T1000 (cell line): Measurements from ENCODE around the gene PRR13.
"Not testable (repeated sequence)": the region's sequence is repeated elsewhere in the genome, so short reads cannot be mapped to it uniquely, and the experiment has no call there.

Experiments used
- DNase-seq: peaks from one replicate; lab custom pipeline; 2025; ENCODE audit warnings: mixed read lengths; lab: John Stamatoyannopoulos, UW

Gene PRR13, protein sequence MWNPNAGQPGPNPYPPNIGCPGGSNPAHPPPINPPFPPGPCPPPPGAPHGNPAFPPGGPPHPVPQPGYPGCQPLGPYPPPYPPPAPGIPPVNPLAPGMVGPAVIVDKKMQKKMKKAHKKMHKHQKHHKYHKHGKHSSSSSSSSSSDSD

DNA sequence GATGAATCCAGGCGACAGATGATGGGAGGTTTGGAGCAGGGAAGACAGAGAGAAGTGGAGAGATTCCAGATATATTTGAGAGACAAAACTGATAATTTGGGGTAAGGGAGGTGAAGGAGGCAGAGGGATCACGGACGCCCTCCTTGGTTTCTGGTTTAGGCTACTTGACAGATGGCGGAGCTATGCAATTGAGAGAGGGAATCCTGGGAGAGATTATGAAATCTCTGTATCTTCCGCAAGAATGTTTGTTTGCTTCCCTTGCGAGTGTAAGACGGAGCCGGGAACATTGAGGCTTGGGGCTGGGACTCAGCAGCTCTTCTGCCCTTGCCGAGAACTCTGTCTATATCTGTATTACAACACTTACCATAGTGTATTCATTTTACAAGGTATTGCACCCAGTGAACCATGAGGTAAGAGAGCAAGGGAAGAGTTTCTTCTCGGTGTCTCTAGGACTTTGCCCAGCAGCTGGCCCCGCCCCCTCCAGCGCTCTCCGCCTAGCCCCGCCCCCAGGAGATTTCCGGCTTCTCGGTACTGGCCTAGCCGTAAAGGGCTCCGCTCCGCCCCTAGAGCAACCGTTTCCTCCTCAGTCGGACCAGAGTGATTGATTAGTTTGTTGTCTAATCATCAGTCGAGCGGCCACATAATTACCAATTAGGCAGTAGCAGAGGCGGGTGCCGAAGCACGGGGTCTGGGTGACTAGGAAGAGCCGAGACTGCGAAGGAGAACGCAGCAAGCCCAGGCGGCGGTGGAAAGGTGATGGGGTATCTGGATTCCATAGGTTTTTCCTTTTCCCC is at the start of gene PRR13:
TSS of gene PRR13 (plus strand) at position 695 of the 794 bp plus-strand sequence. CDS start 981 bp downstream, outside the sequence.
- peak; percentile 98 for DNase-seq

DNA sequence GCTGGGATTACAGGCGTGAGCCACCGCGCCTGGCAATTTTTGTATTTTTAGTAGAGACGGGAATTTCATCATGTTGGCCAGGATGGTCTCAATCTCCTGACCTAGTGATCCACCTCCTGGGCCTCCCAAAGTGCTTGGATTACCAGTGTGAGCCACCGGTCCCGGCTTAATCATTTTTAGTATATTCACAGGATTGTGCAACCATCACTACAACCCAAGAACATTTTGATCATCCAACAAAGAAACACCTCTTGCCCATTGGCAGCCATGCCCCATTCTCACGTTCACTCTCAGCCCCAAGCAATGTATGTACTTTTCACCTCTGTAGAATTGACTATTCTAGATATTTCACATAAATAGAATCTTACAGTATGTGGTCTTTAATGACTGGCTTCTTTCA is 41.6 kb upstream of the PRR13 start:
- no peak for DNase-seq

DNA sequence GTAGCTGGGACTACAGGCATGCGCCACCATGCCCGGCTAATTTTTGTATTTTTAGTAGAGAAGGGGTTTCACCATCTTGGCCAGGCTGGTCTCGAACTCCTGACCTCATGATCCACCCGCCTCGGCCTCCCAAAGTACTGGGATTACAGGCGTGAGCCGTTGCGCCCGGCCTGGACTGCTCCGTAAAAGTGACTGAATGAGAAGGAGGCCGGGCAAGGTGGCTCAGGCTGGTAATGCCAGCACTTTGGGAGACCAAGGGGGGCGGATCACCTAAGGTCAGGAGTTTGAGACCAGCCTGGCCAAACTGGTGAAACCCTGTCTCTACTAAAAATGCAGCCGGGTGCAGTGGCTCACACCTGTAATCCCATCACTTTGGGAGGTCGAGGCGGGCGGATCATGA is 39.2 kb upstream of the PRR13 start:
- DNase-seq: not testable (repeated sequence)

DNA sequence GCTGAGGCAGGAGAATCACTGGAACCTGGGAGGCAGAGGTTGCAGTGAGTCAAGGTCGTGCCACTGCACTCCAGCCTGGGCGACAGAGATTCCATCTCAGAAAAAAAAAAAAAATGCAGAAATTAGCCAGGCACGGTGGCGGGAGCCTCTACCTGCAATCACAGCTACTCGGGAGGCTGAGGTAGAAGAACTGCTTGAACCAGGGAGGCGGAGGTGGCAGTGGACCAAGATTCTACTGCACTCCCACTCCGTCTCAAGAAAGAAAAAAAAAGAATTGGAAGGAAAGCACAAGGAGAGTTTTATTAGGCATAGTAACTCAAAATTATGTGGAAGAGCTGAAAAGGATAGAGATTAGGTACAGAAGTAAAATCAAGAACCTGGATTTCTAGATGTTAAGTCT is 38.7 kb upstream of the PRR13 start:
- DNase-seq: no peak

DNA sequence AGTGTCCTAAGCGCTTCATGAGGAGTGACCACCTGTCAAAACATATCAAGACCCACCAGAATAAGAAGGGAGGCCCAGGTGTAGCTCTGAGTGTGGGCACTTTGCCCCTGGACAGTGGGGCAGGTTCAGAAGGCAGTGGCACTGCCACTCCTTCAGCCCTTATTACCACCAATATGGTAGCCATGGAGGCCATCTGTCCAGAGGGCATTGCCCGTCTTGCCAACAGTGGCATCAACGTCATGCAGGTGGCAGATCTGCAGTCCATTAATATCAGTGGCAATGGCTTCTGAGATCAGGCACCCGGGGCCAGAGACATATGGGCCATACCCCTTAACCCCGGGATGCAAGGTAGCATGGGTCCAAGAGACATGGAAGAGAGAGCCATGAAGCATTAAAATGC is 30.6 kb upstream of the PRR13 start:
- DNase-seq: no peak

DNA sequence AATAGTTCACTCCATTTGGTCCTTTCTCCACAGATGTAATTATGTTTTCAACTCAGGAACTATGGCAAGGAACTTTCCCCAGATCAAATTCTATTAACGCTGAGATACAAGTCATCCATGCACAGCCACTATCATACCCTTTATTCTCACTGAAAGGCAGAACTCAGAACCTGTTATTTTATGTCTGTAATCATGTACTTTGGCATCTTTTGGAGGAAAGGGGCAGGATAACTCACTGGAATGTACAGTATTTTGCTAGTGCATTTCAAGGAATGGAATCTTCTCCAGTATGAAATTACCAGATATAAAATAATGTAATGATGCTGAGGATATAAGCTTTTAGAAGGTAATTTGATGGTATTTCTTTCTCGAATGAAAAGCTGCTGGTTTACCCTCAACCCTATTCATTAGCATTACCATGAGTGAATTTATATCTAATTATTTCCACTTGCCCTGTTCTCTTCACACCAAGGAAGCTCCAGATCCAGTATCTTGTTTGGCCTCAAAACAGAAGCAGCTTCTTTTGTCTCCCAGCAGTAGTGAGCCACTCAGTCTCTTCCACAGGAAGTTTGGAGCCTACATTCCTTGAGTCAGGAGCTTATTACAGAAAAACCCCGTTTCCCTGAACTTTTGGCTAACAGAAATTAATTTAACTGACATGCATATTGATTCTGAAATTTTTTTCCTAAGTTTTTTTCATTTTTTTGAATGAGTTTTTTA is 27.9 kb upstream of the PRR13 start:
- no peak for DNase-seq

DNA sequence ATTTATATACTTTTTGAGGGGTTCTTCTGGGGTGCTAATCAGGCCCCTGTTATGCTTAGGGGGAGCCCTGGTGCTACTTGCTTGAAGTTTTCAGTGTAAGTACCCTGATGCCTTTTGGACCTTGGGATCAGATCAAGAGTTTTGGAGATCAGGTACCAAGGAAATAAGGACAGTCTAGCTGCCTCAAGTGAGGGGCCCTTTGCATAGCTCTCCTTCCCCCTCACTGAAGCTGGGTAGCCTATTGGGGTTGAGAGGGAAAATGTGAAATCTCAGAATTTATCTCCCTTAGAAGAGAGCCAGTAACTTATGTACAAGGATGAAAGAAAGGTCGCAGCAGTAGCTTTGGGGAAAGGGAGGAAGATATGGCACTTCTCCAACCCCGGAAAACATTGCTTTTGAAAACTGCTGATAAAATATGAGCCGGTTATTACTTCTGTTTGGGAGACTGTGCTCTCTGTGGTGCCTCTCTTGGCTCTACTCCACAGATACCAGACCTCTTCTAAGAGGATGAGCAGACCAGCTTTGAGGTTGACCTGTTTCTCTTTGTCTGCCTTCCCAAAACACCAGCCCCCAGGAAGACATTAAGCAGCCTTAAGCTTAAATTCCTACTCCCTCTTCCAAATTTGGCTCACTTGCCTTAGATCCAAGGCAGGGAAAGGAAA is 26.6 kb upstream of the PRR13 start:
- no peak for DNase-seq

DNA sequence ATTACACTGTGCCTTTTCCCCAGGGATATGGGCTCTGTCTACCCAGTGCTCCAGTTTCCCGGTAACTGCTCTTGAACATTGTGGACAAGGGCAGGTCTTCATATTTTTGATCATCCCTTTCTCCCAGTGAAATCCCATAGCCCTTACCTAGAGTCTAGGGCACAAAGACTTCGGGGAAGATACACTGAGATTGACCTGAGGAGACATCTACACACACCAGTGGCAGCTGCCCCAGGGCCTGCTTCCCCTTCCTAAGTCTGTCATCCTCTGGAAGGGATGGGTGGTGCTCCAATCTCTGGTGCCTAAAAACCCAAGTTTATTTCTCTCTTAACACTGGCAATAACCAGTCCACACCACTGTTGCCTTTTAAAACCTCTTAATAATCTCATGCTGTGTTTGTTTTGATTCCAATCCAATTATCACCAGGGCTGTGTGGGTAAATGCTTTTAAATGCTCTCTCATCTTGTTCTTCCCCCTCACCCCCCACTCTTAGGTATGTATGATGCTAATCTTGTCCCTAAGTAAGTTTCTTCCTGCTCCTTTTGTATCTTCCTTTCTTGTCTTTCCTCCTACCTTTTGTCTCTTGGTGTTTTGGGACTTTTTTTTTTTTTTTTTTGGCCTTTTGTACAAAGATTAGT is 25.7 kb upstream of the PRR13 start:
- DNase-seq: not testable (repeated sequence)

DNA sequence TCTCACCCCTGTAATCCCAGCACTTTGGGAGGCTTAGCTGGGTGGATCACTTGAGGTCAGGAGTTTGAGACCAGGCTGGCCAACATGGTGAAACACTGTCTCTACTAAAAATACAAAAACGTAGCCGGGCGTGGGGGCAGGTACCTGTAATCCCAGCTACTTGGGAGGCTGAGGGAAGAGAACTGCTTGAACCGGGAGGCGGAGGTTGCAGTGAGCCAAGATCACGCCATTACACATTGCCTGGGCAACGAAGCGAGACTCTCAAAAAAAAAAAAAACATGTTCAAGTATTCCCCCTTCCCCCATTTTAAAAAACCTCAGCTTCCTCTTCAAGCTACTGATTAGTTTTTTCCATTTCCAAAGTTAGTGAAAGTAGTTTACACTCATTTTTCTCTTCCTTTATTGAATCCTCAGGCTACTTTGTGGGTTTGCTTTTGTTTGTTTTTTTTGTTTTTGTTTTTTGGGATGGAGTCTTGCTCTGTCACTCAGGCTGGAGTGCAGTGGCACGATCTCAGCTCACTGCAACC is 24.2 kb upstream of the PRR13 start:
- DNase-seq: not testable (repeated sequence)

DNA sequence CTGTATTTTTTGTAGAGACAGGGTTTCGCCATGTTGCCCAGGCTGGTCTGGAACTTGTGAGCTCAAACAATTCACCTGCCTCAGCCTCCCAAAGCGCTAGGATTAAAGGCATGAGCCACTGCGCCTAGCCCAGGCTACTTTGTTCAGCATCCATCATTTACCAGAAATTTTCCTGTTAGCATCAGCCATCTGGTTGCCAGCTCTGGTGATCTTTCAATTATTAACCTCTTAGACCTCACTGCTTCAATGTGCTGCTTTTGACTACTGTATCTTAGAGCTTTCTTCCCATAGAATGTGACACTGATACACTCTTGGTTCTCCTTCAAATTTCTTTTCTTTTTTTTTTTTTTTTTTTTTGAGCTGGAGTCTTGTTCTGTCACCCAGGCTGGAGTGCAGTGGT is 23.3 kb upstream of the PRR13 start:
- DNase-seq: no peak

DNA sequence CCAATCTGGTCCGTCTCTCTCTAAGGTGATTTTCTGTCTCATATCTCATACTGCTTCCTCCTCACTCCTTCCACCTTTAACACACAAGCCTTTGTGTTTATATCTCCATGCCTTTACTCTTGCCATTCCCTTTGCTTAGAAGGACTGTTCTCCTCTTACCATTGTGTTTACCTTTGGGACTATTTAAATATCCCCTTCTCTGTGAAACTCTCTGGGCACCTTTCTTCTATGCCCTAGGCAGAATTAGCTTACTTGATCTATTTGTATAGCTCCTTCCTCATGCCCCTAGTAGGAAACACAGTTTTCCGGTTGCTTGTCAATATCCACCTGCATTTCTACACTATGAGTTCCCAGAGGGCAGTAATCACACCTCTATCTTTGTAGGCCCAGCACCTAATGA is 21.8 kb upstream of the PRR13 start:
- DNase-seq: no peak

DNA sequence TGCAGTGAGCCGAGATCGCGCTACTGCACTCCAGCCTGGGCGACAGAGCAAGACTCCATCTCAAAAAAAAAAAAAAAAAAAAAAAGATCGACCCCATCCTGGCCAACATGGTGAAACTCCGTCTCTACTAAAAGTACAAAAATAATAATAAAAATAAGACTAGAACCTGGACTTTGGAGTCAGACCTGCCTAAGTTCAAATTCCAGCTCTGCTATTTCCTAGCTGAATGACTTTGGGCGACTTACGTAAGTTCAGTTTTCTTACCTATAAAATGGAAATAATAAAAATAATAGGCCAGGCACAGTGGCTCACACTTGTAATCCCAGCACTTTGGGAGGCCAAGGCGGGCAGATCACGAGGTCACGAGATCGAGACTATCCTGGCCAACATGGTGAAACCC is 19.3 kb upstream of the PRR13 start:
- DNase-seq: not testable (repeated sequence)

DNA sequence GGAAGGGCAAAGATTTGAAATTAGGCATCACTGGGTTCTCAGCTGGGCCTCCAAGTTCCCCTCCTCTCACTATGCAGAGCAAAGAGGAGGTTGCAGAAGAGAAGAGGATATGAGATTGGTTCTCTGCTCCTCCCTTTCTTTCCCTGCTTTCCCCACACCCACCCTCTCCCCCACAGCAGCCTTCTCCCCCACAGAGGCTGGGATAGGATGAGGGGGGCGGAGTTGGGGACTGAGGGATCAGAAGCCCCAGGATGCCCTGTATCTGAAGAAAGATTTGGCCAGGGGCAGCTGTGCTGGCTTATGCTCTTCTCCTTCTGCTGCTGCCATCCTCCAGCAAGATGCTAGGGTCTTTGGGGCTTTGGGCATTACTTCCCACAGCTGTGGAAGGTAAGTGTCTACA is 17.9 kb upstream of the PRR13 start, which contains the start of gene AMHR2:
TSS of gene AMHR2 (plus strand) at position 259 of the 400 bp plus-strand sequence. CDS start at position 339, 80 bp downstream.
- no peak for DNase-seq

DNA sequence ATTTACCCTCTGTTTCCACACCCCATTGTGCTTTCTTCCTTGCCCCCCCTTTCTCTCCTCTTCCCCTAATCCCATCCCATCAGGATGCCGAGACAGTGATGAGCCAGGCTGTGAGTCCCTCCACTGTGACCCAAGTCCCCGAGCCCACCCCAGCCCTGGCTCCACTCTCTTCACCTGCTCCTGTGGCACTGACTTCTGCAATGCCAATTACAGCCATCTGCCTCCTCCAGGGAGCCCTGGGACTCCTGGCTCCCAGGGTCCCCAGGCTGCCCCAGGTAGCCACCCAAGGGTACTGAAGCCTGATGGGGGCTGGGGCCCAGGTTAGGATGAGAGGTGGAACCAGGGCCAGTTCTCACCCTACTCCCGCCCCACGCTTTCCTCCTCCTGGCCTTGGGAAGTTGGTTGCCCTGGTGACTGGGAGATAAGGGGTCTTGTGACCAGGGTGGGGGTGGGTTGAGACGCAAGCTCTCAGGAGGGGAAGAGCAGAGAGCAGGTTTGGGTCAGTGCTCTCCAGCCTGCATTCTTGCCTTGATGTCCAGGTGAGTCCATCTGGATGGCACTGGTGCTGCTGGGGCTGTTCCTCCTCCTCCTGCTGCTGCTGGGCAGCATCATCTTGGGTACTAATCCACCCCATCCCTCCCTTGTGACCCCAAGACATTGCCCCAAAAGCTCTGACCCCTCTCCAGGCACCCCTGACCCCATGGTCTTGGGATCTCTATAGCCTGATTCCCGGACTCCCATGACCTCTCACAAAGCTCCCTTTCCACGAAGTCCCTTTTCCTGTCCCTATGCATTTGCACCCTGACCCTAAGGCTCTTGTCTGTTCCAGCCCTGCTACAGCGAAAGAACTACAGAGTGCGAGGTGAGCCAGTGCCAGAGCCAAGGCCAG is 16.7 kb upstream of the PRR13 start:
- DNase-seq: no peak

DNA sequence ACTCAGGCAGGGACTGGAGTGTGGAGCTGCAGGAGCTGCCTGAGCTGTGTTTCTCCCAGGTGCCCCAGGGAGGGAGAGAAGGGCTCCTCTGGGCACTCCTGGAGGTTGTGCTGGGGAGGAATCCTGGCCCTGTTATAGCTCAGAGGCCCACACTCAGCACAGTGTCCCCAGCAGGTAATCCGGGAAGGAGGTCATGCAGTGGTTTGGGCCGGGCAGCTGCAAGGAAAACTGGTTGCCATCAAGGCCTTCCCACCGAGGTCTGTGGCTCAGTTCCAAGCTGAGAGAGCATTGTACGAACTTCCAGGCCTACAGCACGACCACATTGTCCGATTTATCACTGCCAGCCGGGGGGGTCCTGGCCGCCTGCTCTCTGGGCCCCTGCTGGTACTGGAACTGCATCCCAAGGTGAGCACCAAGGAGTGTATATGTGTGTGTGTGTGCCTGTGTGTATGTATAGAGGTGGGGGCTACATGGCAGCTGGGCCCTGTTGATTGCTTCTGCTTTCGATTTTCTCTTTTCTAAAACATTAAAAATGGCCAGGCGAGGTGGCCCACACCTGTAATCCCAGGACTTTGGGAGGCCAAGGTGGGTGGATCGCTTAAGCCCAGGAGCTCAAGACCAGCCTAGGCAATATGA is 15.9 kb upstream of the PRR13 start:
- DNase-seq: no peak

DNA sequence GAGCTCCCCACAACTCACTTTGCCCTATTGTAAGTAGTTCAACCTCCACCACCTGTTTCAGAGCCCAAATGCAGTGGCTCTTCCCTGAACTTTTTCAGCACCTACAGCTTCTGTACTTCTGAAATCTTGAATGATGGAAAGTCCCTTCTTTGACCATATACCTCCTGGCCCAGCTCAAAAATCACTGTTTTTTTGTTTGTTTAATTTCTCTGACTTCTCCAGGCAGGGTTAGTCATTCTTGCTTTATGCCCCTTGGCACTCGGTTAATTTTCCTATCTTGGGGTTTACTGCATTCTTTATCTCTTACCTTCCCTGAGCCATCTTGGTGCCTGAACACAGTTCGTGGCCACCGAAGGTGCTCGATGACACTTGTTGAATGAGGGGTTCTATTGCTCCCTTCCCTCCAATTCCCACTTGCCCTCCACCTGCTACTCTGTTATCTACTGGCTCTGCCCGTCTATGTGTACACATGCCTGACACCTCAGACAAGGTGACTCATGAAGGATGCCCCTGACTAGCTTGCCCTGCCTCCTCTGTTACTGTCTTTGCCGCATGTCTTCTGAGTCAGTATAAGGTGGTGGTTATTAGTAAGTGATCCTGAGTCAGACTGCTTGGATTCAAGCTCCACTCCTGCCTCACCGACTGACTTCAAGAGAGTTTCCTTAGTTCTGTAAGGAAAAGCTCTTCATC is 13.5 kb upstream of the PRR13 start:
- DNase-seq: peak; percentile 86

DNA sequence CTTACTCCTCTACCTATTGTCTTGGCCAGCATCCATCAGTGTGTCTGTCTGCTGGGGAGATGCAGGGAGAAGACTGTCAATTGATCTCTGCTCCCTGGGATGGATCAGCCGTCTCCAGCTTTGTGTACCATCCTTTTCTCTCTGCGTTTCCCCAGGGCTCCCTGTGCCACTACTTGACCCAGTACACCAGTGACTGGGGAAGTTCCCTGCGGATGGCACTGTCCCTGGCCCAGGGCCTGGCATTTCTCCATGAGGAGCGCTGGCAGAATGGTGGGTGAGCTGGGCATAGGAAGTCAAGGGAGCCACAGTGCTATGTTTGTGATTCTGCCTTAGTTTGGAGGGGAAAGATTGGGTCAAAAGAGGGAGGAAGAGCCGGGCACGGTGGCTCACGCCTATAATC is 12.8 kb upstream of the PRR13 start:
- no peak for DNase-seq

DNA sequence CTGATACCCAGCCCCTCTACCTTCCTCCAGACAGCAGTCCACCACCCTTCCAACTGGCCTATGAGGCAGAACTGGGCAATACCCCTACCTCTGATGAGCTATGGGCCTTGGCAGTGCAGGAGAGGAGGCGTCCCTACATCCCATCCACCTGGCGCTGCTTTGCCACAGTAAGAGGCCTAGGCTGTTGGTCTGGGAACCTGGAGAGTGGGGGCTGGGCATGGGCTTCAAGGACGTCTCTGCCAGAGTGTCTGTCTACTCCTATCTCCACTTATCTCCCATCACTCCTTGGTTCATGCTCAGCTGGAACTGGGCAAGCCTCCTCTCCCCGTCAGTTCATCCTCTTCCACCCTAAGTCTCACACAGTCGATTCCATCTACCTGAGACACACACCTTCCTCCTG is 11.4 kb upstream of the PRR13 start:
- no peak for DNase-seq

DNA sequence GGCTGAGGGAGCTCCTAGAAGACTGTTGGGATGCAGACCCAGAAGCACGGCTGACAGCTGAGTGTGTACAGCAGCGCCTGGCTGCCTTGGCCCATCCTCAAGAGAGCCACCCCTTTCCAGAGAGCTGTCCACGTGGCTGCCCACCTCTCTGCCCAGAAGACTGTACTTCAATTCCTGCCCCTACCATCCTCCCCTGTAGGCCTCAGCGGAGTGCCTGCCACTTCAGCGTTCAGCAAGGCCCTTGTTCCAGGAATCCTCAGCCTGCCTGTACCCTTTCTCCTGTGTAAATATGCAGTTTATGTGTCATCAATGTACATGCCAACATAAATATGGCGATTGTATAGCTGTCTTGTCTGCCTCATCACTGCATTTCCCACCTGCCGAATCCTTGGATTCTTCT is 10.3 kb upstream of the PRR13 start:
- DNase-seq: no peak

DNA sequence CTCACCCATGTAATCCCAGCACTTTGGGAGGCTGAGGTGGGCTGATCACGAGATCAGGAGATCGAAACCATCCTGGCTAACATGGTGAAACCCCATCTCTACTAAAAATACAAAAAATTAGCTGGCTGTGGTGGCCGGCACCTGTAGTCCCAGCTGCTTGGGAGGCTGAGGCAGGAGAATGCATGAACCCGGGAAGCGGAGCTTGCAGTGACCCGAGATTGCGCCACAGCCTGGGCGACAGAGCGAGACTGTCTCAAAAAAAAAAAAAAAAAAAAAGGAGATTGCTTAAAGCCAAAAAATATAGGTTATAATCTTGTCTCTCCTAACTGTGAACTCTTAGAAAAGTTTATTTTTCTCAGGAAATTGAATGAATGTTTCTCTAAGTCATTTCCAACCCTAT is 6.2 kb upstream of the PRR13 start:
- not testable (repeated sequence) for DNase-seq
